T-helper 1 cell treated with Interleukin-12 subunit alpha and Interleukin-12 subunit beta and Interleukin-4 antibody, amounts not matched to agents 30 ng/mL and 1 ng/mL, for 36 hours (primary cell): Measurements from ENCODE around the gene LRRN3. TPM values are rescaled to one million over a fixed set of nuclear protein-coding genes. Genes with fewer than 3 reads are reported as not detected.

Experiments used
- intact Hi-C: fragments of 100-400 bp; cut with micrococcal nuclease; formaldehyde crosslinking; loops from one replicate; pipeline ENCODE4 v1.15.1; 2024
- total RNA-seq: library from RNA; stranded (reverse); gene quantifications from 2 replicates; pipeline ENCODE4 v1.2.3, GENCODE V29; 2022

LRRN3 gene
- total RNA-seq, 1 donor from 2014 or later: 127 TPM

DNA sequence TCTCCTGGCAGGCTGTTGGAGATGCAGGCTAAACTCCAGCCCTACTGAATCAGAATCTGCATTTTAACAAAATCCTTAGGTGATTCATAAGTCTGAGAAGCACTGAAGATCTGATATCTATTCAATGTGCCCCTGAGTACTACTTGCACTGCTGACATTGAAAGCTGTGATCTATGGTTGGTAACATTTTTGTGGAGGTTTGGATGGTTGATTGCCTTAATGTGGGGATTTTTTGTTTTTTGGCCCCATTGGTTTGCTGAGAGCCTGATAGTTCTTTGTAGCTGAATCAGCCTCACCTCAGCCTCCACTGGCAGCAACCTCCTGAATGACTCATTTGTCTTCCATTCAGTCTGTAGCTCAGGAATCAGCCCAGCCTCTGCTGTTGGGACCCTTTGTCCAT, 14.7 kb upstream of the LRRN3 start:
- intact Hi-C loops: loop anchor here (2.0 kb wide), 1 partner anchor 15 kb away; no protein-coding TSS in a partner anchor

DNA sequence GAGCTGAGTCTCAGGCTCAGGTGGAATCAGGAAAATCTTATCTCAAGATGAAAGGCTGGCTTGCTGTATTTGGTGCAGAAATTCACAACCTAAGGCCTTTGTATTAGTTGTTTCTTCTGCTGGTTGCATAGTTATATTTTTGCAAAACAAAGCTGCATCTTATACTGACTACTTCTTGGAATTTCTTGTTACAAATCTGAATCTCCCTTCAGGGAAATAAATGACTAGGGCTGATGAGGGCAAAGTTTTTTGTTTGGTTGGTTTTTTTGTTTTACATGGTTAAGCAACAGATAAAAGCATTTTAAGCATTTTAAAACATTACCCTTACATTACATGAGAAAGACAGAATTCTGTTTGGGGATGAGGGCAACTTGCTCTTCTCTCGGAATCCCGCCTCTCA, 13.9 kb upstream of the LRRN3 start:
- intact Hi-C loops: loop anchor here (2.0 kb wide), 1 partner anchor 16 kb away; no protein-coding TSS in a partner anchor

DNA sequence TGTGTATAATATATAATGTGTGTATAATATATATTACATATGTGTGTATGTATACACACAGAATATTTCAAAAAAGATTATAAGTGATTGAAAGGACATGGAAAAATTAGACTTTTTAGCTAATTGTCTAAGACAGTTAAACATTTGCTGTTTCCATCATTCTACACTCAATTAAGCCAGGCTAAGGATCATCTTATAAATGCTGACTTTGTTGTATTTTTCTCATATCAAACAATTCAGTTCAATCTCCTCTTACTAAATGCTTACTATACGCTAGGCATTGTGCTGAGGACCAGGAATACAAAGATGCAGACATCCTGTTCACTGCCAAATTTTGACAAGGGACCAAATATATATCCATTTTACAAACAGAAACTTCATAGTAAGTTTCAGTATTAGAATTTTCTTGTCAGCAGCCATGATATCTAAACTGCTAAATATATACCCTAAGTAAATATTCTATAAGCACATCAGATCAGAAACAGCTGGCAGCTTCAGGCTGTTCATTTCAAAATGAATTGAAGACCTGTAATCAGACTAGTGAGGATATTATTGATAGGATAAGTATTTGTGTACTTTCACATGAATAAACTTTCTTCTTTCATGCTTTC, 10.3 kb upstream of the LRRN3 start:
- intact Hi-C loops: loop anchor here (5.0 kb wide), 1 partner anchor 1127 kb away; the partner anchor contains the start of genes DOCK4 and ZNF277

DNA sequence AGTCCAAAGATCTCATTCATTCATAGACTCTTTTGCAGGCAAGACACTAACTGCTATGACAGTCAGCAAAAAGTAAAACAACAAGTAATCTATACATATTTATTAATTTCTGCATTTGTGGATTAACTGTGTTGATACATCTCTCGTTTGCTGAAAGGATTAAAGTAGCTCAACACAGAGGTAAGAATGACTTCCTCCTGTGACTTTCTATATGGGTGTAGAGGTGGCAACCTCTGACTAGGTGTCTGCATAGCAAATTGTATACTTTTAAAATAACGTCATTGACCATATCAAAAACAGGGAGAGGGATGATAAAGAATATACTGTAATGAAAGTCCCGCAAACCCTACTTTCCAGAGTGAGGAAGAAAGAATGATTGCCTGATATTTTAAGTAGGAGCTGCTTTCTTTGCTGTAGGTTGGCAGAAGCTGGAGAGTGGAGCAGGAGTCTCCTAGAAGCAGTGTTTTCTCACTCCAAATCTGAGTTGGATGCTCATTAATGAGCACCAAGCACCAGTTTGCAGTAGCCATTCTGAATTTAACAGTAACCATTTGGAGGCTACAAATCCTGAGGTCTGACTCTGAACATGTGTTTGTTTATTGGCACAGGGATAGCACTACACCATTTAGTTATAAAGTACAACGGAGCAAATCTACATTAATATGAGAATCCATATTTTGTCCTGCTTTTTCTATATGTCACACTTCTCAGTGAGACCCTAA, 9.2 kb upstream of the LRRN3 start:
- intact Hi-C loops: loop anchor here (2.0 to 5.0 kb wide), 4 partner anchors 57 to 1709 kb away; partner anchors contain the start of genes DOCK4, TMEM168 and ZNF277

DNA sequence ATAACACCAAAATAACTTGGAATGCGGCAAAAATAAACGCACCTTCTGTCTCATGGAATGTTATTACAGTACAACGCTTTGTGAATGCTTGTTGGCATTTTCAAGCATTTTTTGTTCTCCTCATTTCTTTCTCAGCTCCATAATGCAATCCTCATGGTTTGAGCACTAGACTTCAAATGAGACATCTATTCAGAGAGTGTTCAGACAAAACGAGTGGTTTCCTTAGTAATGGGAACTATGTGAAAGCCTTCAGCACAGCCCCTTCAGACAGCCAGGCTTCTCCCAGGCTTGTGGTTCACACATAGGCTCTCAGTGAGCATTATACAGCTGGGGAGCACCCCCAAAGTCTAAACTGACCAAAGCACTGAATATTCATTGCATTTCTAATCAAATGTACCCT, 8.6 kb upstream of the LRRN3 start:
- intact Hi-C loops: loop anchor here (2.0 to 5.0 kb wide), 4 partner anchors 56 to 1708 kb away; partner anchors contain the start of genes DOCK4, TMEM168 and ZNF277

DNA sequence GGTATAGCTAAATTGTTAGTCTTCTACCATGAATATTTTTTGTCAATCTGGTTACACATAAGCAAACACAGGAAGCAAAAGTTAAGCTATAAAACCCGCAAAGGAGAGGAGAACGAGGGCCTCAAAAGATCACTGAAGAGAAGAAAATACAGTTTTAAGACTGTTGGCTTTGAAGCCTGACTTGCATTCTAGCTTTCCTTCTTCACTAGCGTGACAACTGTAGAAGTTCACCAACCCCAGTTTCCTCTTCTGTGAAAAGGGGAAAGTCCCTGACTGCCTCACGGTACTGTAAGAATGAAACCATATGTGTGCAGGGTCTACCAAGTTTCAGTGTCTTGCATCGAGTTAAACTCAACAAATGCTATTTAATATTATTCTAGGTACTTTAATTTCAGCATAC, 7.5 kb upstream of the LRRN3 start:
- intact Hi-C loops: loop anchor here (1.0 to 5.0 kb wide), 10 partner anchors 9 to 1707 kb away; partner anchors contain the start of genes DOCK4, IFRD1, TMEM168 and ZNF277

DNA sequence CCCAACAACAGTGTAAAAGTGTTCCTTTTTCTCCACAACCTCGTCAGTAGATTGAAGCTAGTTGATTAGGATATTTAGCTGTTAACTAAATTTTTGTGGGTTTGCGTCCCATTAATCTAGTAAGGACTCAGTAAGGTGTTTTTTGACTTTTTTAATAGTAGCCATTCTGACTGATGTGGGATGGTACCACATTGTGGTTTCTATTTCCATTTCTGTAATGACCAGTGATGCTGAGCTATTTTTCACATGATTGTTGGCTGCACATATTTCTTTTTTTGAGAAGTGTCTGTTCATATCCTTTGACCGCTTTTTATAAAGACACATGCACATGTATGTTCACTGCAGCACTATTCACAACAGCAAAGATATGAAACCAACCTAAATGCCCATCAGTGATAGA, 5.6 kb upstream of the LRRN3 start:
- intact Hi-C loops: no loop called here

DNA sequence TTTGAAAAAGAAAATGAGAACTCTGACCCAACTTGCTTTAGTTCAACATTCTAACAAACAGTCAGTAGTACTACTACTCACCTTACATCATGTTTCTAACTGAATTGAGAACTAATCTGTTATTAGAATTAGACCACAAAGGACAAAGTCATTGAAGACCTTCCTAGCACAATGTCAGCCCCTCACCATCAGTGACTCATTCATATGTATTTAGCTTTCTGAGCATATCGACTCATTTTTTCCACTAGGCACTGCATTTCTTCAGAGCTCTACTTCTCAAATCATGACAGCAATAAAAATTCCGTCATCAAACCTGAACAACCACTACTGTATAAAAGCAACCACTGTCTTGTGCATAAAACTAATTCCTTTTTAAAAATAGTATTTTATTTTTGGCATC, 4.4 kb upstream of the LRRN3 start:
- intact Hi-C loops: no loop called here

DNA sequence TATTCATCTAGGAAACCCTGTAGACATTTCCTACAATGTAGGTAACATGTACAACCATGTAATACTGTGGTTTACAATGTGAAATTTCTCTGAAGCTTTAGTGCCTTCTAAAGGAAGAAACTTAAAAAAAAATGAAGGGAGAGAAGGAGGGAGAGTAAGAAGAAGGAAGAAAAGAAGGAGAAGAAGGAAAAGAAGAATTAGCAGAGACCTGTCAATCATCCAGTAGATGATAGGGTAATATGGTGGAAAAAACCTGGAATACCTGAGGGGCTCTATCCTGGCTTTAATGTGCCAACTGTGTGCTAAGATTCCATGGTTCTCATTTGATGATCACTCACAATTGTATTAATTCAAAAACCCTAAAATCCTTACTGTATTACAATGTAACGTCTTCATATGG, 2.6 kb upstream of the LRRN3 start:
- intact Hi-C loops: no loop called here

DNA sequence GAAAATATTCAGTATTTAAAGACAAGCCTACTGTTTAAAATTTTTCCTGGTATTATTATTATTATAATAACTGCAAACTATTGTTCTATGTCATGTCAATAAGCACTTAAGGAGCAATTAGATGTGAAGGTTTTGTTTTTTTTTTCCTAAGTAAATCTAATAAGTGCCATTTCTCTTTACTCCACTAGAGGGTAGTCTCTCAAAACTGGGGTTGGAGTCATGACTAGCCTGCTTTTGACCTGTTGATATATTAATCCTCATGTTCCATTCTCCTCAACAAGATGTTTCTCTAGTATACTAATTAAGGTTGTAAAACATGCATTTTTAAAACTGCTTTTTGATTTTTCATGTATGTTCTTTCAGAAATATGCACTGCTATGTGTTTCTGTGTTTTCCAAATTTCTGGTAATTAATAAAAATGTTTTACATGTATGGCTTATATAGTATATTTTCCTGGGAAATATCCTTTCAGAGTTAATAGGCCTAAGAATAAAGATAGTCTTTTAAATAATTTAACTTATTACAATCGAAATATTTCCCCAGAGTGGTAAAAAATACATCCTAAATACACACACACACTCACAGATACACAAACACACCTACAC, 1.0 kb upstream of the LRRN3 start:
- intact Hi-C loops: loop anchor here (1.0 to 10.0 kb wide), 10 partner anchors 8 to 1088 kb away; partner anchors contain the start of gene IMMP2L

DNA sequence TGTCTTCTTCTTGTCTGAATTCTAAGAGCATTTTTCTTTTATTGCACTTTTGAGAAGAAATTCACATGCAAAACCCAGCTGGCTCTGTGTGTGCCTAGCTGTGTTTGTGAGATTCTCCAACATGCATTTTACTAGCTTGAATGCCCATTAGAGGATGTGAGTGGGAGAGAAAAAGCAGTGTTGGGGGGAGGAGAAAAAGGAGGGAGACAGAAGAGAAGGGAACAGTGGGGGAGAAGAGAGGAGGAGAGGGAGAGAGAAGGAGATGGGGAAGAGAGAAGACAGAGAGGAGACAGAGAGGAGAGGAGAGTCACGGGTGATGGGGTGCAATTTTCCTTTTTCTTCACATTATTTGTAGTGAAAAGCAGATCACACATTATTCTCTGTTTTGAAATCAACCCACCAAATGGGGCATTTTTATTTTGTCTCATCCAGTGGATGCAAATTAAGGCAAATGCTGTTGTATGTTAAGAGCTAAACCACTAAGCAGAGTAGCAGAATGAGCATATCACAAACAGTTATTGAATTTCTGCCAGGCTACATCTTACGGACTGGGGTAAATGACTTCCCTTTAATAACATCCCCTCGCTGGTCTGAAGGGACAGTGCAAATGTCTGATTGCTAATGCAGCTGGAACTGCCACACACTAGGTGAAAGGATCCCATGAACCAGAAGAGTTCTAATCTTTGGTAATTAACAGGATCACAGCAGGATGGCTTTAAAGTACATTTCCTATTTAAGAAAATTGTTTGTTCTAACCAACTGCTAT, 849 bp downstream of the LRRN3 start:
- intact Hi-C loops: loop anchor here (1.0 to 10.0 kb wide), 9 partner anchors 8 to 1089 kb away; partner anchors contain the start of gene IMMP2L

DNA sequence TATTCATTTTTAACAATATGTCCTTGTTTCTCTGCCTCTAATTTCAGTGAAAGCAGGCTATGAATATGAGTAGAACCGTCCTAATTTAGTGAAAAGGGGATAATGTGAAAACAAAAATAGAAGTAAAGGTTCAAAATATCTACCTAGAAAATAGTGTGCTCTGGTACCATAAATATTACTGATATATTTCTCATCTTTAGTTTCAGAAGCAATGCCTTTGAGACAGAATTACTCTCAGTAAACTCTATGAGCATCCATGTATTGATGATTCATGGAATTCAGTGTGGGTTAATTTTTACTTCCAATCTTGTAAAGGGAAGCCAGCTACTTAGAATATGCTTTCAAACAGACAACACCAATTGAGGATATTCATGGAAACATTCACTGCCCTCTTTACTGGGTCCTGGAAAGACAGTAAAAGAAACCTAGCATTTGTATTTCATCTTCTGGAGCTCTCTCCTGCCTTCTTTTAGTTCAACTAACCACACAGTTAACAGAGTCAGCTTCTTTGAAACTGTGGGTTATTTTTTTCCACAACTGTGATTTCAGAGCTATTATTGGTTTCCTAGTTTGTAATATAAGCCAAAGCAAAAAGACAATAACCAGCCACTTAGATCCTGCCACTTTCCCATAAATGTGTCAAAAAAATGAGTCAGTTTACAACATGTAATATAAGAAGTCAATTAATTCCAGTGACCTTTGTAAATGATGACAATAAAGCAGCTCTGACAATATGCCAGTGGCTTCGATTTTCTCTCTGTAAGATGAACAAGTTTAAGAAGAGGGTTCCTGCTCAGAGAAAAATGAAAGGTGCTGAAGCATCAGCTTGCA, 1.7 kb downstream of the LRRN3 start:
- intact Hi-C loops: loop anchor here (1.0 to 10.0 kb wide), 7 partner anchors 9 to 1090 kb away; partner anchors contain the start of gene IMMP2L

DNA sequence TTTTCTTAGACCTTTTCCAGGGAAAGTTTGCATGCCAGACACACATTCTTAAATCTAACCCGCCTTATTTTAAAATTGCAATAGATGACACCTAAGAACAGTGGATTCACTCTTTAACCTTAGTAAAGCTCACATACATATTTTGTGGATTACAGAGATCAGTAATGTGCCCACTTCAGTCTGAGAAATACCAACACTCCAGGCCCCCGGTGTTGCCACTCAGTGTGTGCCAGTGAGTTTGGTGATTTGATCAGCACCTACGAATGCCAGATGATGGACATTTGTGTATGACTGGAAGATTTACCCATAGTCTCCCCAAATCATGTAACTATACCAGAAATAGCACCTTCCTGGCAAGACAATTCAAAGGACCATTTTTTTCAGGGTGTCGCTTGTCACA, 2.6 kb downstream of the LRRN3 start:
- intact Hi-C loops: loop anchor here (2.0 to 10.0 kb wide), 6 partner anchors 45 to 1091 kb away; partner anchors contain the start of gene IMMP2L

DNA sequence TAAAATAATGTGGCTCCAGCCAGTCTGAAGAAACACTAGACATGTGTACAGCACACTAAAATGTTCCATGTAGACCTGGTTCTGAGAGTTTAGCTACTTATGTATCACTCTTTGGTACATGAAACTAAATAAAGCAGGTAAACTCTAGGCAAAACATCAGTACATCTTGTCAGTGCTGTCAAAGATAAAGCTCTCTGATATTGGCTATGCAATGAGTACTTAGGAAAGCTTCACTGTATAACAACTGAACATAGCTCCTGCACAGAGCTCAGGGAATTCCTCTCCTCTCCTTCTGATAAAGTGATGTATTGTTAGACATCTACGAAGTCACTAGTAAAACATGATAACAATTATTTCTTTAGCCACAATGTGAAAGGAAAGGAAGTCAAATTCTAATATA, 3.5 kb downstream of the LRRN3 start:
- intact Hi-C loops: loop anchor here (1.0 to 10.0 kb wide), 6 partner anchors 207 to 1092 kb away; partner anchors contain the start of gene IMMP2L

DNA sequence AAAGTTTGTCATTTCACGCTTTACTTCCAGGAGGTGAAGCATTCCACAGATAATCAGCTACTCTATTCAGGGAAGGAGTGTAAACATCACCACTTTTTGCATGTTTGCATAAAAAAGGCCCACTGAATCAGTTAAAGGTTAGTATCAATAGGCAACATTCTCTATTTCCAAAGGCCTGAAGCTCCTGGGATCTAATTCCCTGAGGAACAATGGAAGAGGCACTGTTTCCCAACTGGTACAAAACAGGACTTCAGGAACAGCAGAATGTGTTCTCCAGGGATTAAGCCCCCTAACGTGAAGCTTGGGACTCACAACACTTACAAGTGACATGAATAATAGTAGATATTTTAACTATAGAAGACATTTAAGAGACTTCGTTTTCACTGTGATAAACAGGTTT, 6.1 kb downstream of the LRRN3 start:
- intact Hi-C loops: loop anchor here (5.0 to 10.0 kb wide), 3 partner anchors 560 to 695 kb away; no protein-coding TSS in a partner anchor

DNA sequence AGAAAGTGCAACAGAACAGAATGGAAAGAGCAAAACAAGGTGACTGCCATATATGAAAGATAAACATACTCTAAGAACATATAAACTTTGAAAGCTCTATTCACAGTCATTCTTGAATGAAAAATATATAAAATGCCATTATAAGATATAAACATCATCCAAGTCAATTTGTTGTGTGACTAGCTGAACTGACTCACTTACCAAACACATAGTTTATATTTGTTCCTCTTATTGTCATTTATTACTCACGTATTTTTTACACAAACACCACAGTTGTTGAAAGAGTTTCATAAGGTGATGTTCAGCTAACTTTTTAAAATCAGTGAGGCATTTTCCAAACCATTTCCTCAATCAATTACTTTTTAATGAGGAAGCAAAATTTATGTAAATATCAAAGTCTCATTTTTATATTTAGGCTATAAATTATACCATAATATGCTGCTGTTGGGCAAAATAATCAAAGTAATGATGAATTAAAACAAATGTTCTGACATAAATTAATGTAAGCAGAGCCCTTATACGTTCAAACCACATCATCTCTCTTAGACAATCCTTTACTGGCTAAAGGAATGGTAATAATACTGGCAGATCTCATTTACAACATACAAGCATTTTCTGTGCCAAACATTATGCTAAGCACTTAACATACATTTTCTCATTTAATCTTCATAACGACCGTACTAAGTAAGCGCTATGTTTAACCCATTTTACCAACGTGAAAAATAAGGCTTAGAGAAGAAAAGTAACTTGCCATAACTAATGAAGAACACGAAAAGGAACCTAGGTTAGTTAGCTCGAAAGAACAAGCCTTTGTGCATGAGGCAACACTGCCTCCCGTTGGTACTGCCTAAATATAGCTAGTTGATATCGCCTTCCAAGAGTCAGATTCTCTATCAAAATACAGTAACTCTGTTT, 7.3 kb downstream of the LRRN3 start:
- intact Hi-C loops: loop anchor here (1.0 to 10.0 kb wide), 10 partner anchors 8 to 1254 kb away; no protein-coding TSS in a partner anchor

DNA sequence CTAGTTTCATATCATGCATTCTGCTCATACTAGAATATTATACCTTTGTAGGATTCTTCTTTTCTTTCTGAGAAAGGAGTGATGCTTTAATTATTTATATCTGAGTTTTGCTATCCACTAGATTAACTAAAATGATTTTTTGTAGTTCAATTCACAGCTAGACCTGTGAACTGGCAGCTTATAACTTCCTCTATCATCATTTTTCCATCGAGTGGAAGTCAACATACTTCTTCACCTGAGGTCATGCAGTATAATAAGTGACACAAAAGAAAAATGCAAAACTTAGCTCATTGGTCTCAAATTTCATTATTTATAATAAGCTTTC, 8.0 kb downstream of the LRRN3 start:
- intact Hi-C loops: loop anchor here (1.0 to 10.0 kb wide), 10 partner anchors 9 to 1255 kb away; no protein-coding TSS in a partner anchor

DNA sequence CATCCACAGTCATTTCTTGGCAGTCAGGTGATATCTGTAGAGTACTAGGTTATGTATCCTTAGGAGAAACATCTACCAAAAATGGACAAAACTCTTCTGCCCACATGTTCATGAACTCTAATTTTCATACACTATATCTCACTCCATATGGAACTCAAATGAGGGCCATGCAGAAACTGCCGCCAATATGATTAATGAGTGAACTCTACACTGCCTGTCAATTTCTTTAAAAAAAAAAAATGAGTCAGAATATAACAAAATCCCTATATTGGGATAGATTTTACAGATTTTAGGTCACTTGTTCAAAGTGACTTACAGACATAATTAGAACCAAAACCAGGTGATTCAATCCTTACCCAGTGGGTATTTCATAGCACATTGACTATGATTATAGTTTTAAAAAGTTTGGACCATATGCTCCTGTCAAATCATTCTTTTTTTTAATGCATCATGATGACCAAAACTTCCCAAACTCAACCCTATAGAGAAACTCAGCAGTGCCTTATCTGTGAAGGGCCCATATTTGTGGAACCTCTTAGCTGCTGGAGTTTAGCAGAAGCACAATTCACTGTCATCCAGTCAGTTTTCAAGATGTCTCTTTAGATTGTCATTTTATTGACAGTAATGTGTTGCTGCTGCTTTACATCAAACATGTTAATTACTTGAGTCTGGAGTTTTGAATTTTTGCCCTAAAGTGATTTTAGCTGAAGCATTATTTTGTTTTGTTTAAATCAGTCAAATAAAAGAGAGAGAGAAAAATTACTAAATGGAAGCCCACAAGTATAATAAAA, 11.1 kb downstream of the LRRN3 start:
- intact Hi-C loops: no loop called here
